ENCODE data around the gene EPHA8. TPM values are rescaled to one million over a fixed set of nuclear protein-coding genes. Genes with fewer than 3 reads are reported as not detected.

The EPHA8 gene
- total RNA-seq, 1 experiment from 2014 or later, result not detected

DNA sequence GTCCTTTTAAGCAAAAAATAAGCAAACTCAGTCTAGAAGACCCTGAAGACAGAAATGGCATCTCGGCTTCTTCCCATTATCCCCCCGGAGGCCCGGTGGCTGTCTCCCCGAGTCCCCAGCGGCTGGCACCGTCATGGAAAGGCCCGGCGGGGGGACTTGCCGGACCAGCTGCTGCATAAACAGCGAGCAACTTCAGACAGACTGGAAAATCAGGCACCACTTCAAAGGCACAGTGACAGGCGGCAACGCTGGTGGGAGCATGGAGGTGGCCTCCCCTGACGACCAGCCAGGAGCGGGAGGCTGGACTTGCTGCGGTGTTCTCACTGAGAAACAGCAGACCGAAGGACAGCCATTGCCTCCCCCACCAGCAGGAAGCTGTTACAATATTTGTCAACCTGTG lies 54.8 kb downstream of the EPHA8 start:
- DNase-seq (ENCODE audit: low read depth), result no peak

GRCh38 chr1:22619252-22619651 lies 56.0 kb downstream of the EPHA8 start:
- DNase-seq (ENCODE audit: low read depth), result peak; percentile 42

DNA sequence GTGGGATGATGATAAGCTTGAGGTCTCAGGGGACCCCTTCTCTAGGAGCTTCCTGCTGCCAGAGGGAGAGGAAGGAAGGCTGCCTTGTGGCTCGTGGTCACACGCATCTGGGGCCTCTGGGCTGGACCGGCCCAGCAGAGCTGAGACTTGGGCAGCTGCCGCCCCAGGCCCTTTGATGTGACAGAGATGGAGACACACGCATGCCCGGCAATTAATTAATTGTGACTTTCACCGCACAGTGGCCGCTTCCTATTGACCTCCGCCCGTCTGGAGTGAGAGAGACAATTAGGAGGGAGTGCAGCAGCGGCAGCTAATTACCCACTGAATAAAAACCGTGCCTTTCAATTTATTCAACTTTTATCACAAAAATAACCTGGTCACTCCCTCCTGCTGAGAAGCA lies 56.5 kb downstream of the EPHA8 start:
- DNase-seq (ENCODE audit: low read depth), result no peak

DNA sequence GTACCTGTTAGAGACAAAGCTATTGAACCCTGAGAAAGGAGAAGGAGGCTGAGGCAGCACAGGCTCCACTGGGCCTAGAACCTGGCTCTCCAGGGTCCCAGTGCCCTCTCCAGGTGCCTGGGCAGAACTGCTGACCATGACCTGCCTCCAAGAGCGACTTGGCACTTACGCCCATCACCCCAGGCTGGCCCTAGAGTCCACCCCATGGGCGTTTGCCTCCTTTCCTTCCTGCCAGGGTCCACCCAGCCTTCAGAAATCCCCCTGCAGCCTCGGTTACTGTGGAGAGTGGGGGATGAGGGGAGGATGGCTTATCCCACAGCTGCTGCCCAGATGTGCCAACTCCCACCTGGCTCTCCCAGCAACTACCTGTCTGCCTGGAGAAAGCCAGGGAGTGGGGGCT lies 58.5 kb downstream of the EPHA8 start:
- no peak for DNase-seq (ENCODE audit: low read depth)

DNA sequence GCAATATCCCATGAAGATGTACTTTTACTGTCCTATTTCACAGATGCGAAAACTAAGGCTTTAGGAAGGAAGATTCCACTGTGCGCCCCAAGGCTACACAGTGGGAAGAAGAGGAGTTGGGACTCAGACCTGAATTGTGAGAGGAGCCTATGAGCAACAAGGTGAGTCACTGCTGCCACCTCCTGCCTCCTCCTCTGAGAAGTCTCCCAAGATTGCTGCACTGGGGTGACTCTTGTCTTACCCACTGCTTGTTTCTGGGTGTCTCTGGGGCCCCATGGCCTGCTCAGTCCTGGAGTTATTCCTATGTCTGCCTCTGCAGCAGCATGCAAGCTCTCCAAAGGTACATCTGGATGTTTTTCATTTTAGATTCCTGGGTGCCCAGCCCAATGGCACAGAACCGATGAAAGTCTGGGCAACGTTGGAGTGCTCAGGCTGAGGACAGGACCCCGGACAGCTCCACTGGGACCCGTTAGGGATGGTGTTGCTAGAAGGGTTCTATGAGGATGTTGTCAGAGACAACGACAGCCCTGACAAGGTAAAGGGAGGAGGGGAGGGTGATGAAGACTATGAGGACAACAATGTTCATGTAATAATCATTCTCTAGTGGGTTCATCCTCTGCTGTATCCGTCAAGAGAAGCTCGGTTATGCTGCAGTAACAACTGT lies 62.1 kb downstream of the EPHA8 start:
- peak; percentile 24 for DNase-seq (ENCODE audit: low read depth)

DNA sequence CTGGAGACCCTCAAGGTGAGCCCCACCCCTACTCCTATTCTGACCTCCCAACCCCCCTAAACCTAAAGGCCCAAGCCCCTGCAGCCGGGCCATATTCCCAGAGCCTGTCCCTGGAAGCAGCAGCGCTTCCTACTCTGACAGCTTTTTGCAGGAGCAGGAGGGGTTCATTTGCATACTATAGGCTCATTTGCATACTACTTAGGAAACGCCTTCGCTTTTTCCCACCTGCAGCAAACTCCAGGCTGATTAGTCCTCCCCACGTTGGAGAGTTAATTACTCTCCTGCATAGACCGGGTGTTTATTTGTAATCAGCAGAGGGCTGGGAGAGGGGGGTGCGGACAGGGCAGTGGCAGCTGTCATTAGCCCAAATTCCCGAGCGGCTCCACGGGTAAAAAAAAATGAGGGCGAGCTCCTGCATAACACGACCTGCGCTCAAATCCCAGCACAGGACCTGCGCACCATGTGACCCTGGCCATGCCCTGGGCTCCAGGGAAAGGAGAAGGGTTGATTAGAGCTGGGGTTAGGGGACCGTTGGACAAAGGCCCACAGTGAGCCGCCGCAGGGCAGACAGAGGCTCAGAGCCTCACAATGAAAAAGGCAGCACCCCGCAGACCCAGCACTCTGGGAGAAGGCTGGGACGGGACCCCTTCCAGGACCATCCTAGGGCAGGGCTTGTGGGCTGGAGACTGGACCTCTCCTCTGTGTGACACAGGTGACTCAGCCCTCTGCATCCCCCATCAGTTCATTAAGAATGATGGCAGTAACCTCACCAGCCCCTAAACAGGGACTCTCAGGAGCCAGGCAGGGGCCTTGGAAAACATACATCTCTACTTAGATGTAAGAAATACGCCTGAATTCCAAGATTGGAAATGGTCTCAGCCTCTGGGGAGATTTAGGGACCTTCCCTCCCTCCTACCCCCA lies 63.2 kb downstream of the EPHA8 start:
- no peak for DNase-seq (ENCODE audit: low read depth)

- DNase-seq (ENCODE audit: low read depth), result no peak
Observed at GRCh38 chr1:22627331-22627730, 64.0 kb downstream of the EPHA8 start.

DNA sequence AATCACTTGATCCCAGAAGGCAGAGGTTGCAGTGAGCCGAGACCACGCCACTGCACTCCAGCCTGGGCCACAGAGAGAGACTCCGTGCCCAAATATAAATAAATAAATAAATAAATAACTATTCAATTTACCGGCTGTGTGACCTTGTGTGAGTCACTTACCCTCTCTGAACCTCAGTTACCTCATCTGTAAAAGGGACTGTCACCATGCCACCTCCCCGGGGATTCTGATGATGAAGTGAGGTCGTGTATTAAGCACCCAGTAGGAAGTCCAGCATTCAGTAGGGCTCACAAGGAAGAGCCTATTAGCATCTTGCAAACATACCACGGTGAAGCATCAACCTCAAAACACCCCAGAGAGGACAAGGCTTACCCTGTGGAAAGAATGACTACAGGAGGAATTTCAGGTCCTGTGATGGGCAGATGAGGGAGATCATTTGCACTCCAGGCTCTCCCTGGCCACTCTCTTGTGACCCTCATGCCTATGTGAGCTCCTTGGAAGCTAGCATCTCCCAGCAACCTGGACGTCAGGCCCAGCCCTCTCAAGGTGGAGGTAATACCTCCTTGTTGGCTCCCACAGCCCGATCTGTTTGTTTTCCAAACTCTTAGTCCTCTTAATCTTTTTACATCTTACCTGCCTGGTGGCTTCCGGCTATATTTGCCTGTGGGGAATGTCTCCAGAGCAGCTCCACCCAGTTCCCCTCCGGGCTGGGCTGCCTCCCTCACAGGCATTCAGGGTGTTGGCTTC lies 65.6 kb downstream of the EPHA8 start:
- no peak for DNase-seq (ENCODE audit: low read depth)

DNA sequence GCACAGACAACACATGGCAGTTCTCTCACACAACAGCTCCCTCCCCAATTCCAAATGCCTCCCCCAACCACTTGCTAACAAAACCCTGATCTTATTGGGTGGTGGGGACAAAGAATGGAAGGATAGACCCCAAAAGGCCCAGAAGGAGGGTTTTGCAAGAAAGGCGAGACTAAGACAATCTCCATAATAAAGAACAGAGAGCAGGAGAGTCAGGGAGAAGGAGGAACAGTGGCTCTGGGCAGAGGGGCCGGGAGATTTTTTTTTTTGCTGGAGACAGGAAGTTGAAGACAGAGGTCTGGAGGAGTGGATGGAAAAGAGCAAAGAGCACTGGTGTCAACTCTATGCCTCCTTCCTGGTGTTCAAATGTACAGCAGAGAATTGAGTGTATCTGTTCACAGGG lies 66.6 kb downstream of the EPHA8 start:
- DNase-seq (ENCODE audit: low read depth), result no peak

- no peak for DNase-seq (ENCODE audit: low read depth)
Observed at GRCh38 chr1:22633697-22634463, 70.6 kb downstream of the EPHA8 start.

- no peak for DNase-seq (ENCODE audit: low read depth)
Observed at GRCh38 chr1:22635436-22635835, 72.1 kb downstream of the EPHA8 start.

- no peak for DNase-seq (ENCODE audit: low read depth)
Observed at GRCh38 chr1:22636353-22636752, 73.1 kb downstream of the EPHA8 start, which contains the start of gene C1QA. Gene C1QA (plus strand): TSS chr1:22636628. CDS start chr1:22637617, 989 bp downstream.

- DNase-seq (ENCODE audit: low read depth), result no peak
Observed at GRCh38 chr1:22636927-22637326, 73.6 kb downstream of the EPHA8 start.

- DNase-seq (ENCODE audit: low read depth), result no peak
Observed at GRCh38 chr1:22637907-22638445, 74.7 kb downstream of the EPHA8 start.

DNA sequence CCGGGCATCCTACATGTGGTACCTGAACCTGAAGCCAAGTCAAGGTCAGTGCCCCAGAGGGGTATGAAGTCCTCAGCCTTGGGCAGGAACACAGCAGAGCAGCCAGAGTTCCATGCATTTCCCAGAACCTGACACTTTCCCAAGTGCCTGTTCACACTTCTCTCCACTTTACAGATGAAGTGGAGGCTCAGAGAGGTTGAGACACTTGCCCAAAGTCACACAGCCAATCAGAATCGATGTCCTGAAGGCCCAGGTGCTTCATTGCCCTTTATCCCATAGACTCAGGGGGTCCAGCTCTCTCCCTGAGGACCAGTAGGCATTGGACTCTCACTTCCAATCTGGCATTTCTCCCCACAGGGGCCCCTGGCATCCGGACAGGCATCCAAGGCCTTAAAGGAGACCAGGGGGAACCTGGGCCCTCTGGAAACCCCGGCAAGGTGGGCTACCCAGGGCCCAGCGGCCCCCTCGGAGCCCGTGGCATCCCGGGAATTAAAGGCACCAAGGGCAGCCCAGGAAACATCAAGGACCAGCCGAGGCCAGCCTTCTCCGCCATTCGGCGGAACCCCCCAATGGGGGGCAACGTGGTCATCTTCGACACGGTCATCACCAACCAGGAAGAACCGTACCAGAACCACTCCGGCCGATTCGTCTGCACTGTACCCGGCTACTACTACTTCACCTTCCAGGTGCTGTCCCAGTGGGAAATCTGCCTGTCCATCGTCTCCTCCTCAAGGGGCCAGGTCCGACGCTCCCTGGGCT lies 75.4 kb downstream of the EPHA8 start:
- no peak for DNase-seq (ENCODE audit: low read depth)

GRCh38 chr1:22639286-22639685 lies 76.0 kb downstream of the EPHA8 start:
- peak; percentile 55 for DNase-seq (ENCODE audit: low read depth)

DNA sequence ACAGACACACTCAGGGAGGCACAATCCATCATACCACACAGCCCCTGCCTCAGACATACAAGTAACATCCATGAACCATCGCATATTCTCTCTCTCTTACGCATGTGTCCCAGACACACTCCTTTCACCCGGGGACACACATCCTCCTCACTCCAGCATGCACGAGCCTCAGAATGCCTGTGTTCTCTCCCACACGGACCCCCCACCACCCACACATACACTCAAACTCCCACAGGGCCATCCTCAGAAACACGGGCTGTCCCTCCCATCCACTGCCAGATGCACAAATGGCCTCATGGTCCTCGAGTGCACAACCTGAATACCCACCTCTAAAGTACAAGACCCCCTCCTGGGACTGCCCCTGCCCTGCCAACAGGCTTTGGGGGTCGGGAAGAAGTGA lies 78.0 kb downstream of the EPHA8 start:
- DNase-seq (ENCODE audit: low read depth), result no peak

GRCh38 chr1:22641906-22642636 lies 78.8 kb downstream of the EPHA8 start:
- peak; percentile 50 for DNase-seq (ENCODE audit: low read depth)

DNA sequence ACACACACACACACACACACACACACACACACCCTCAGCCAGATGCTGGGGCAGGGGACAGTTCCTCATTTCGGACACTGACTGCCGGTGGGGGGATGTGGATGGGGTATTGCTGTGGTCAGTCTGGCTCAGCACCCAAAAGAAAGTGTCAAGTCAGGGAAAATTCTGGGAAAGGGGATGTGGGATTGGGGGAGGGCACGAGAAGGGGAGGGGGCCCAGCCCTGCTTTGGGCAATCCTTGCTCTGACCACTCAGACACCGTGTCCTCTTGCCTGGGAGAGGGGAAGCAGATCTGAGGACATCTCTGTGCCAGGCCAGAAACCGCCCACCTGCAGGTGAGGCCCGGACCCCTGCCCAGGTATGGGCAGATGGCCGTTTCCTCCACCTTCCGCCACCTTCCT lies 80.1 kb downstream of the EPHA8 start, which contains the start of gene C1QC:
Gene C1QC (plus strand): TSS at position 253 of the 400 bp plus-strand sequence. CDS start 391 bp downstream, outside the sequence.
- no peak for DNase-seq (ENCODE audit: low read depth)

DNA sequence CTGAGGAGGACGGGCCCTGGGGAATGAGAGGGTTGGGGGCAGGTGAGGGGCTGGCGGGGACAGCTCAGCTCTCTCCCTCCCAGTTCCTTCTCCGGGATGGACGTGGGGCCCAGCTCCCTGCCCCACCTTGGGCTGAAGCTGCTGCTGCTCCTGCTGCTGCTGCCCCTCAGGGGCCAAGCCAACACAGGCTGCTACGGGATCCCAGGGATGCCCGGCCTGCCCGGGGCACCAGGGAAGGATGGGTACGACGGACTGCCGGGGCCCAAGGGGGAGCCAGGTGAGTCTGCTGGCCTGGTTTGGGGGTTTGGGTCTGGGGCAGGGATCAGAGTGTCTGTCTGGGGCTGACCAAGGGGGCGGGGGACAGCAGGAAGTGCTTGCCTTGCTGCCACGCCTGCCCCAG lies 80.6 kb downstream of the EPHA8 start:
- no peak for DNase-seq (ENCODE audit: low read depth)

Data from M059J (cell line).